Ascending aorta (tissue), 2 donors: ENCODE data around the gene CEP85L. TPM values are rescaled to one million over a fixed set of nuclear protein-coding genes. Genes with fewer than 3 reads are reported as not detected.
"Not testable (repeated sequence)": the region's sequence is repeated elsewhere in the genome, so short reads cannot be mapped to it uniquely, and the experiment has no call there.

Source experiments
- DNase-seq, 2 donors: peaks; one replicate each; pipeline ENCODE4 v3.0.0-alpha.2; 2019; ENCODE audit warnings: low spot score in 2 of 2
- H3K27ac ChIP-seq, 2 donors: fragments of 200-600 bp; sonication (generic); one replicate each; pipeline ENCODE4 v1.5.1; 2016 to 2017; ENCODE audit warnings: mild to moderate bottlenecking in 1 of 2
- H3K27me3 ChIP-seq: fragments of 200-600 bp; sonication (generic); one replicate; pipeline ENCODE4 v1.5.1; 2017
- H3K36me3 ChIP-seq, 2 donors: fragments of 200-600 bp; sonication (generic); one replicate each; pipeline ENCODE4 v1.5.1; 2016
- H3K4me1 ChIP-seq, 2 donors: fragments of 200-600 bp; sonication (generic); one replicate each; pipeline ENCODE4 v1.5.1; 2016 to 2017; ENCODE audit warnings: mild to moderate bottlenecking in 1 of 2
- H3K4me3 ChIP-seq, 2 donors: fragments of 200-600 bp; sonication (generic); one replicate each; pipeline ENCODE4 v1.5.1; 2016 to 2017; ENCODE audit warnings: mild to moderate bottlenecking in 1 of 2
- H3K9me3 ChIP-seq, 2 donors: fragments of 200-600 bp; sonication (generic); one replicate each; pipeline ENCODE4 v1.5.1; 2016
- CTCF ChIP-seq, 3 experiments: fragments of 200-600 bp in 2 of 3; fragments of 450-650 bp in 1 of 3; sonication (generic) in 2 of 3; IDR thresholded peaks; one replicate each; pipeline ENCODE4 v1.5.1; 2016 to 2019; ENCODE audit warnings: antibody characterized with exemption in 3 of 3, mild to moderate bottlenecking in 1 of 3, moderate library complexity in 1 of 3
- intact Hi-C: fragments of 100-400 bp; cut with DNase I; formaldehyde crosslinking; loops from one replicate; pipeline ENCODE4 v1.15.1; 2023
- total RNA-seq: library from RNA; depleted of rRNA; stranded (reverse); fragments of >200 nt; gene quantifications from one replicate; pipeline ENCODE4 v1.1.0, GENCODE V29; 2016

The CEP85L gene
- total RNA-seq, 1 donor from 2014 or later, result 15.0 TPM

- Histone ChIP-seq H3K27me3 (no peaks in the 10 kb centered on the region), H3K27ac (no peak overlapping the region), H3K36me3 (peaks cover 3% of the 10 kb centered on the region in 2 donors), H3K4me3 (no peak overlapping the region), H3K9me3 (no peaks in the 10 kb centered on the region), H3K4me1 (no peaks in the 10 kb centered on the region)
- no peak for DNase-seq
- TF ChIP-seq CTCF (IDR thresholded peaks at IDR 0.05), result no peak
- intact Hi-C loops, result no loop called here
Measured at GRCh38 chr6:118464620-118465019, 186.8 kb downstream of the CEP85L start.

DNA sequence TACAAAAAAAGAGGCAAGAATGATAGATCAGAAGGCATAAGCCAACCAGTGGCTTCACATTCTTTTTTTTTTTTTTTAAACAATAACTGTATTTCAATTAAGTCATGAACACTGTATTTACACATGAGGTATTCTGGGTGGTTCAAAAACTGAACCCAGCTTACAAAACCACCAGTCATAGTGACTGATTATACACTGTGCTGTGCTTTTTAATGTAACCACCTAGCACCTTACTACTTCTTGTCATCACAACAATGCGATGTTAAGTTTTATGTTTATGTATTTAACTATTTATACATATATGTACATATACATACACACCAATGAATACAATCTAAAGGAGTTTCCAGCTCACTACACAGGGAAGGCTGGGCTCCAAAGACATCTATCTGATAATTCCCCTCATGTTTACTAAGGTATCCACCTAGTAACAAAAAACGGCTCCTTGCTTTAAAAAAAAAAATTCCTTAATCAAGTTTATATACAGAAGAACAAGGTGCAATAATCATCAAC, 190.4 kb downstream of the CEP85L start:
- TF ChIP-seq CTCF (IDR thresholded peaks at IDR 0.05), result no peak
- Histone ChIP-seq H3K4me1 (no peaks in the 10 kb centered on the region), H3K27me3 (no peaks in the 10 kb centered on the region), H3K27ac (no peak overlapping the region), H3K4me3 (no peak overlapping the region), H3K36me3 (peaks cover 0 to 3% of the 10 kb centered on the region in 2 donors), H3K9me3 (no peaks in the 10 kb centered on the region)
- DNase-seq, result no peak
- intact Hi-C loops, result no loop called here

- DNase-seq, result no peak
- intact Hi-C loops, result no loop called here
- Histone ChIP-seq H3K9me3 (peaks cover 9 to 14% of the 10 kb centered on the region in 2 donors), H3K36me3 (no peaks in the 10 kb centered on the region), H3K4me1 (no peaks in the 10 kb centered on the region), H3K27me3 (no peaks in the 10 kb centered on the region), H3K27ac (no peak overlapping the region), H3K4me3 (no peak overlapping the region)
- TF ChIP-seq CTCF (IDR thresholded peaks at IDR 0.05), result no peak
Measured at GRCh38 chr6:118456982-118457381, 194.4 kb downstream of the CEP85L start.

- Histone ChIP-seq H3K4me3 (no peak overlapping the region), H3K27me3 (no peaks in the 10 kb centered on the region), H3K4me1 (no peaks in the 10 kb centered on the region), H3K36me3 (no peaks in the 10 kb centered on the region), H3K27ac (no peak overlapping the region), H3K9me3 (peaks cover 36 to 41% of the 10 kb centered on the region in 2 donors)
- TF ChIP-seq CTCF (IDR thresholded peaks at IDR 0.05), result no peak
- no peak for DNase-seq
- intact Hi-C loops, result no loop called here
Measured at GRCh38 chr6:118451839-118452238, 199.6 kb downstream of the CEP85L start.

- DNase-seq, result no peak
- H3K27ac ChIP-seq, result no peak overlapping the region
- H3K4me3 ChIP-seq, result no peak overlapping the region
- TF ChIP-seq CTCF (IDR thresholded peaks at IDR 0.05), result no peak
- no peaks in the 10 kb centered on the region for H3K27me3 ChIP-seq
- H3K36me3 ChIP-seq, result no peaks in the 10 kb centered on the region
- intact Hi-C loops, result no loop called here
- H3K4me1 ChIP-seq, result no peaks in the 10 kb centered on the region
- H3K9me3 ChIP-seq, result peaks cover 17 to 35% of the 10 kb centered on the region in 2 donors
Measured at GRCh38 chr6:118444796-118445195, 206.6 kb downstream of the CEP85L start.

DNA sequence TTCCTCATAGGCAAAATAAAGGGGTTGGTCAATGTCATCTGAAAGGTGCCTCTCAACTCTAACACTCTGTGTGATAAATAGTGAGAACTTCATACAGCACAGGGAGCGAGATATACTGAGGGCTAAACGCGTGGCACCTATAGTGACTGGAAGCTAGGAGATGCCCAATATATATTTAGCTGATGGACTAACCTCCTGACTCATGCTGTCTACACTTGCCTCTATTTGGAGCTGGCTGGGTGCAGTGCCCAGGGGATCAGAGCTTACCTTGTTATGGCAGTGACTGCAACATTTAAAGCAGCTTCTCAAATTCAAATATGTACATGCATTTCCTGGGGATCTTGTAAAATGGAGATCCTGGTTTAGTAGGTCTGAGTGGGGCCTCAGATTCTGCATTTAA, 214.9 kb downstream of the CEP85L start:
- intact Hi-C loops, result no loop called here
- Histone ChIP-seq H3K27me3 (no peaks in the 10 kb centered on the region), H3K27ac (no peak overlapping the region), H3K4me3 (no peak overlapping the region), H3K9me3 (peaks cover 0 to 27% of the 10 kb centered on the region in 2 donors), H3K36me3 (no peaks in the 10 kb centered on the region), H3K4me1 (no peaks in the 10 kb centered on the region)
- no peak for TF ChIP-seq CTCF (IDR thresholded peaks at IDR 0.05)
- DNase-seq, result no peak

GRCh38 chr6:118434147-118434546, 217.2 kb downstream of the CEP85L start:
- H3K27me3 ChIP-seq, intact Hi-C loops, H3K9me3 ChIP-seq, DNase-seq, H3K4me1 ChIP-seq, H3K27ac ChIP-seq, H3K36me3 ChIP-seq, H3K4me3 ChIP-seq: not testable (repeated sequence)

DNA sequence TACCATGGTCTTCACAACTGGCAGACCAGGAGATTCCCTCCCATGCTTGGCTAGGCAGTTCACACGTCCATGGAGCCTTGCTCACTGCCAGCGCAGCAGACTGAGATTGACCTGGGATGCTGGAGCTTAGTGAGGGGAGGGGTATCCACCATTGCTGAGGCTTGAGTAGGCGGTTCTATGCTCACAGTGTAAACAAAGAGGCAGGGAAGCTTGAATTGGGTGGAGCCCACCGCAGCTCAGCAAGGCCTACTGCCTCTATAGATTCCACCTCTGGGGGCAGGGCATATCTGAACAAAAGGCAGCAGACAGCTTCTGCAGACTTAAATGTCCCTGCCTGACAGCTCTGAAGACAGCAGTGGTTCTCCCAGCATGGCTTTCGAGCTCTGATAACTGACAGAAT, 230.1 kb downstream of the CEP85L start:
- intact Hi-C loops, DNase-seq, H3K4me3 ChIP-seq, H3K36me3 ChIP-seq, H3K9me3 ChIP-seq, H3K27ac ChIP-seq, H3K27me3 ChIP-seq, H3K4me1 ChIP-seq: not testable (repeated sequence)
